ENCODE measurements around the gene SMIM11. TPM values are rescaled to one million over a fixed set of nuclear protein-coding genes. Genes with fewer than 3 reads are reported as not detected.

The SMIM11 gene
- total and polyA plus RNA-seq, 2 of the 8 experiments (the other 6 are each of a cell fraction or from before 2014, with no cell fraction given): 1.0 to 3.2 TPM

- TF ChIP-seq SUZ12 (IDR thresholded peaks at IDR 0.05; ENCODE audit: low read length): no peak
- no peak for TF ChIP-seq RAD21 (IDR thresholded peaks at IDR 0.05 in 1 of 2, conservative IDR thresholded peaks at IDR 0.05 in 1 of 2; ENCODE audit: low read depth in 2 of 2, low read length in 2 of 2)
- no peak for TF ChIP-seq SIRT6 (IDR thresholded peaks at IDR 0.05; ENCODE audit: low read length)
These were observed 35.2 kb upstream of the SMIM11 start (continued) for GRCh38 chr21:34340061-34340460.

All from H1 (cell line).